HCT116 (cell line): Measurements from ENCODE around the gene CDKAL1.

Source experiments
- CTCF ChIP-seq, 3 experiments: fragments of 200-600 bp in 1 of 3; sonication (generic) in 1 of 3; IDR thresholded peaks in 2 of 3; conservative IDR thresholded peaks in 1 of 3; 2 replicates each; pipeline ENCODE4 v1.5.1; 2012 to 2017; ENCODE audit warnings: low read depth in 2 of 3, low read length in 2 of 3, antibody characterized with exemption in 1 of 3, borderline replicate concordance in 1 of 3, control low read depth in 1 of 3, mild to moderate bottlenecking in 1 of 3, mixed read lengths in 1 of 3, mixed run types in 1 of 3, moderate library complexity in 1 of 3; ENCODE audit not compliant: insufficient read depth in 1 of 3
- EZH2 ChIP-seq: fragments of 200-600 bp; sonication (generic); IDR thresholded peaks from 2 replicates; pipeline ENCODE4 v1.6.1; 2017; ENCODE audit warnings: antibody characterized with exemption, mixed run types
- POLR2A ChIP-seq: IDR thresholded peaks from 2 replicates; pipeline ENCODE4 v1.7.0; 2011; ENCODE audit warnings: borderline replicate concordance; ENCODE audit not compliant: insufficient read depth, insufficient read length; ENCODE audit errors: extremely low read depth
- POLR2AphosphoS5 ChIP-seq: IDR thresholded peaks from 2 replicates; pipeline ENCODE4 v1.6.1; 2011; ENCODE audit warnings: mild to moderate bottlenecking, low read depth, low read length, moderate library complexity
- YY1 ChIP-seq: IDR thresholded peaks from 2 replicates; pipeline ENCODE4 v1.6.1; 2011; ENCODE audit warnings: low read length, low read depth, moderate library complexity, mild to moderate bottlenecking; ENCODE audit not compliant: insufficient replicate concordance; ENCODE audit errors: extremely low read depth
- ZNF274 ChIP-seq: fragments of 200-500 bp; sonication (Bioruptor generic); IDR thresholded peaks from 2 replicates; pipeline ENCODE4 v1.6.1; 2014; ENCODE audit warnings: mild to moderate bottlenecking, low read depth, low read length, inconsistent platforms

GRCh38 chr6:20763296-20763695 is 229.0 kb downstream of the CDKAL1 start:
- TF ChIP-seq CTCF (IDR thresholded peaks at IDR 0.05 in 2 of 3, conservative IDR thresholded peaks at IDR 0.05 in 1 of 3; ENCODE audit: borderline replicate concordance in 1 of 3, insufficient read depth in 1 of 3, low read depth in 2 of 3, low read length in 2 of 3) (no peak), EZH2 (no peak), ZNF274 (no peak), POLR2A (no peak), POLR2AphosphoS5 (no peak), YY1 (no peak)
